ENCODE results near the gene GFI1B.

DNA sequence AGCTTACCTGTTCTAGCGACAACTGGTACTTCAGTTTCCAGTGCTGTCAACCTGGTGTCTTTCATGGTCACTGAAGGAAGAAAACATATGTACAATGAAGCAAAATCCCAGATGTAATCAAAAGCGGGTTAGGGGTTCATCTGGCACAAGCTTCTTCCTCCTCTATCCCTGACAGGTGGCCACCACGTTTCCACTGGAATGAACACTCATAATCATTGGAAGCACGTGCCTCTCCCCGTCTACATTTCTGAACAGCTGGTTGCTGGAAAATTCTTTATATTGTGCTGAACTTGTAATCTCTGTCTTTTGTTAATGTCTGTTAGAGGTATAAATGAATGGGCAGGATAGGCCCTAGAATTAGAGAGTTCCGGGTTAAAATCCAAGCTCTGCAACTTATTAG, 43.5 kb upstream of the GFI1B start:
- TF ChIP-seq POLR2A (IDR thresholded peaks at IDR 0.05; ENCODE audit: low read depth, low read length), result no peak
- TF ChIP-seq MAZ (IDR thresholded peaks at IDR 0.05; ENCODE audit: borderline replicate concordance, low read depth, low read length), result no peak
- no peak for TF ChIP-seq CTCF (conservative IDR thresholded peaks at IDR 0.05; ENCODE audit: low read depth, low read length)
- no peak for TF ChIP-seq MXI1 (IDR thresholded peaks at IDR 0.05; ENCODE audit: borderline replicate concordance, low read depth, low read length)
- no peak for TF ChIP-seq FOS (IDR thresholded peaks at IDR 0.05; ENCODE audit: low read depth, low read length)
- no peak for TF ChIP-seq RAD21 (IDR thresholded peaks at IDR 0.05; ENCODE audit: low read length)
- TF ChIP-seq NFE2L2 (IDR thresholded peaks at IDR 0.05; ENCODE audit: low read depth, low read length), result no peak
- TF ChIP-seq ELK1 (IDR thresholded peaks at IDR 0.05; ENCODE audit: borderline replicate concordance, low read depth, low read length), result no peak
- no peak for TF ChIP-seq RCOR1 (IDR thresholded peaks at IDR 0.05; ENCODE audit: insufficient replicate concordance, low read length)
- TF ChIP-seq SMC3 (IDR thresholded peaks at IDR 0.05; ENCODE audit: low read depth, low read length), result no peak
- TF ChIP-seq BHLHE40 (IDR thresholded peaks at IDR 0.05; ENCODE audit: low read depth, low read length), result no peak
- TF ChIP-seq CEBPB (IDR thresholded peaks at IDR 0.05; ENCODE audit: low read depth, low read length), result no peak
- TF ChIP-seq MAFK (IDR thresholded peaks at IDR 0.05; ENCODE audit: low read depth, low read length), result no peak
- TF ChIP-seq RFX5 (IDR thresholded peaks at IDR 0.05; ENCODE audit: low read depth, low read length), result no peak

All from IMR-90 (cell line).